NCI-H2171 (cell line): ENCODE data around the gene GRM3.

Experiments used
- DNase-seq: peaks from one replicate; lab custom pipeline; 2025; lab: John Stamatoyannopoulos, UW

GRM3 gene

DNA sequence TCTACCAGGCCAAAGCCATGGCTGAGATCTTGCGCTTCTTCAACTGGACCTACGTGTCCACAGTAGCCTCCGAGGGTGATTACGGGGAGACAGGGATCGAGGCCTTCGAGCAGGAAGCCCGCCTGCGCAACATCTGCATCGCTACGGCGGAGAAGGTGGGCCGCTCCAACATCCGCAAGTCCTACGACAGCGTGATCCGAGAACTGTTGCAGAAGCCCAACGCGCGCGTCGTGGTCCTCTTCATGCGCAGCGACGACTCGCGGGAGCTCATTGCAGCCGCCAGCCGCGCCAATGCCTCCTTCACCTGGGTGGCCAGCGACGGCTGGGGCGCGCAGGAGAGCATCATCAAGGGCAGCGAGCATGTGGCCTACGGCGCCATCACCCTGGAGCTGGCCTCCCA is 142.7 kb downstream of the GRM3 start:
- no peak for DNase-seq

DNA sequence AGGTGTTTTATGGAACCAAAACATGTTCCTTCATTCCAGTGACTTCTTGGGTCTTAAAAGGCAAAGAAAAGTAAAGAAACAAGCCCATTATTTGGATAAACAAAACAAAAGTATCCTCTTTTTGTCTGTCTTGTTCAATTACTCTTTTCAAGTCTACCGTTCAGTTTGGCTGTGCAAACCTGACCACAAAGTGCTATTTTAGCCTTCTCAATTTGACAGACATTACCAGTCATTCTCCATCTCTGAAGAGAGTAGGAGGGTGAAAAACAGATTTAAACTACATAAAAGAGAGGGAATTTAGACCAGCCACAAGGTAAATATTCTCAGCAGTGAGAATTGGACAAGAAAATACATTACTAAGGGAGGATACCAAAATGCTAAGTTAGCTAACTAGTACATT is 145.2 kb downstream of the GRM3 start:
- DNase-seq, result no peak

DNA sequence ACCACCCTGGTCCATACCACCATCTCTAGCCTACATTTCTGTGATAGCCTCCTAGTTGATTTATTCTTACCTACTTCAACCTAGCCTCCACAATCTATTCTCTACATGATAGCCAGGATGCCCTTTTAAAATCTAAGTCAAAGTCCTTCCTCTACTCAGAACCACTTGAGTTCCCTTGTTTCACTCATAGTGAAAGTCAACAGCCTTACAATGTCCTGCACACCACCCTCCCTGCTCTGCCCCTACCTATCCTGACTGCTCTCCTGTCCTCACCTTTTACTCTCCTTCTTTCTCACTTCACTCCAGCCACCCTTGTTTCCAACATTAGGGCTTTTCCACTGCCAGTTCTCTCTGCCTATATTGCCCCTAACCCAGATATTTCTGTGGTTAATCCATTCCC is 146.7 kb downstream of the GRM3 start:
- DNase-seq, result no peak

DNA sequence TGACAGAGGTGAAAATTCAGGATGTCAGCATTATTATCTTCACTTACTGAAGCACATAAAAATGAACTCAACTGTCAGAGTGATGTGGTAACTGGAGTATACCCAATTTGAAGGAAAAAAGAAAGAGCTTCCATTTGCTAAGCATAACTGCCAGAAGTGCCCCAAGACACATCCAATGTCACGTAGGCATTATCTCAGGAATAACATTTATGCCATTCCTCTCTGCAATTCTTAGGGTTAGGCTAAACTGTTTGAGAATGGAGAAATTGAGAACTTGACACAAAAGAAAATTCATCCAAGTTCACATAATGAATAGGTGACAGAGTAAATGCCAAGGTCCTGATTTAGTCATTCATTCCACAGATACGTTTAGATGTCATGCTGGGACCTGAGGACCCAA is 148.6 kb downstream of the GRM3 start:
- no peak for DNase-seq

DNA sequence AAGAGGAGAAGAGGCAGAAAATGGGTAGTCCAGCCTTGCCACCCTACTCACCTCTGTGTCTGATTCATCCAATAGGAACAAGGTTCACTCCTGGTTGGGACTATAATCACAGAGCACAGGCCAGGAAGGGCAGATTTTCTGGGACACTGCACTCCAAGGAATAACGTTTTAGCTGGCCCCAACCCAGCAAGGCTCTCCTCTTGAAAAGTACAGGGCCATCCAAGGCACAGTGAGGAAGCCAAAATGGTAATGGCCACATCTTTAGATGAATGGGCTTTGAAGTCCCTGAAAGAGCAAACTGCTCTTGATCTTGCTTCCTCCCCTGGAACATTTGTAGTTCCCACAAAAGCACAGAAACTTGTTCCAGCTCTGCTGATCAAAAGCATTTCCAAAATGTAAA is 149.4 kb downstream of the GRM3 start:
- no peak for DNase-seq

DNA sequence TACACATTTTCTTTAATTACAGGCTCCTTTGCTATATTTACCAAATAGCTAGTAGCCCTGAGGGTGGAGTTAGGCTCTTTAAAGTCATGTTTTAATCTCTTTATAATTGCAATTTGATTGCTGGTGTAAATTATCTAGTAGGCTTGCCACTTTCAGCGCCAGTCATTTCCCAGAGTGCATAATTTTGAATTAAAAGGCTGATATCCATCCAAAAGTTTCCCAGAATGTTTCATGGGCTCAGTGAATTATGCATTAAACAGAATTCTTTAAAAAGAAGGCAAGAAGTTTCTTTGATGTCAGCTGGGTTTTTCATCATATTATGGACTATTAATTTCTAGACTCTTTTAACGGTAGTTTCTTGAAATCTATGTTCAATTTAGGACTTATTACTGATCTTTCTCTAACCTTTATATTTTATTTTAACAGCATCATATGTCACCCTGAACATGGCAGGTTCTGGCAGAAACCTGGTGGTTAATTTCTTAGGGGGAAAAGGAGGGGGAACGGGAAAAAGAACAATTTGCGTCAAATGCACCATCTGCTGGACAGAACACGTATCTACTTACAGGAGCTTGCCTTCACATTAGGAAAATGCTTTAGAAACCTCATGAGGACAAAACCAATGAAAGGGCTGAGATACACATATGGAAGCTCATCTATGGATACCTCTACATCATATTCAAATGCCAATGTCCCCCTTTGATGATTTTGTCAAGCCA is 171.1 kb downstream of the GRM3 start:
- DNase-seq, result no peak

DNA sequence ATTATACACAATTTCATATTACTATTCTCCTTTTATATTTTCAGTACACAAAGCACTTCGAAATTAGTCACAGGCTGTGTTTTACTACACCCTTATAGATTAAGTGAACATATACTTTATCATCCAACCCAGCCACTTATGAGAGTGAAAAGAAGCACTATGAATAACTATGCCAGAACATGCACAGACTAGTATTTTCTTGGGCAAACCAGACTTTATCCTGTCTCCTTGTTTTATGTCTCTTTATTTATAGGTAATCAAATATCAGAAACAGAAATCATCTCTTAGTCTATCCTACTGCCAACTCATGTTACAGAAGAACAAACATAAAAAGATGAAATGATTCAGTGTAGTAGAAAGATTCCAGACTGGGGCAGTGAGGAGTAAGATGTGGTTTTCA is 171.8 kb downstream of the GRM3 start:
- no peak for DNase-seq

DNA sequence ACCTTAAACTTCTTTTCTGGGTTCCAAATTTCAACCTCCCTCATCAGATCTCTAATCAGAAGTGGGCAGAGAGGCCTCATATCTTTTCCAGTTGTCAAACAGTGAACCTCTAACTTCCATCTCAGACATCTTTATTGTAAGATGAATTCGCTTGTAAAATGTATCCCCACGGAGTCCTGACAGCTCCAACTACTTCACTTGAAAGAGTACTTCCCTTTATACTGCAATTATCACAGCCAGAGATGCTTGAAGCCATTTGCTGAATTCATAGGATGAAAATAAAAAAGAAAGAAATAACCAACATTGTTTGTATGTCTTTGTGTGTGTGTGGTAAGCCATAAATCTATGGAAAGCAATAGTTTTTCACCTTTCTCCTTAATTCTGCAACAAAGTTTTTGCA is 175.2 kb downstream of the GRM3 start:
- no peak for DNase-seq

DNA sequence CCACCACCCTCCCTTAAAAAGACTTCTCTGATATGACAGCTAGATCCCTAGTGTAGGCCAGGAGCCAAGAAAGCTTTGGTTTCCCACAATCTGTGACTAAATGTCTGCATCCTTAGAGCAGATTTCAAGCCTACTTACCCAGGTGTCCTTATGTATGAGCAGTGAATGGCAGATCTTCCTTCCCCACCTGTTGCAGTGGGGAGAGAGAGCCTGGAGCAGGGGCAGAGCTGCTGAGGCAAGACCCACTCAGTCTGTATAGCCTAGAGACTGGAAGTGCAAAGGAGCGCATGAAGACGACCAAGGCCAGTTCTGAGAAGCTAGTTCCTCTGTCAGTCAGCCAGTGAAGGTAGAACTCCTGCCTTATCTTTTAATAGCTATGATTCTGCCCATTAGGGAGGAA is 180.1 kb downstream of the GRM3 start:
- DNase-seq, result no peak

DNA sequence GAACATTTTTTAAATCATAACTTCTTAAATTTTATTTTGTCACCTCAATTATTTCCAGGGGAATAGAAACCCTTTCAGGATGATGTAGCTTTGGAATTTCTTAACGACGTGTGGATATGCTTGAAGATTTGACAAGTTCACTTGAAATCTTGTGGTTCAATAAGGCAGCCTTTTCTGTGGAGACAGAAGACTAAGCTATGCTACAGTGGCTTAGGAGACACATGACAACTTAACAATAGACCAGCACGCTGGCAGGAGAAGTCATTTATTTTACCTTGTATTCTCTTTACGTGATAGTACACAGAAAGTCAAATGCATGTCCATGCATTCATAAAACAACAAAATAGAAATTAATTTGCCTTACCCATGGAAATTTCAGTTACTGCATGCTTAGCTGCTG is 181.6 kb downstream of the GRM3 start:
- no peak for DNase-seq

DNA sequence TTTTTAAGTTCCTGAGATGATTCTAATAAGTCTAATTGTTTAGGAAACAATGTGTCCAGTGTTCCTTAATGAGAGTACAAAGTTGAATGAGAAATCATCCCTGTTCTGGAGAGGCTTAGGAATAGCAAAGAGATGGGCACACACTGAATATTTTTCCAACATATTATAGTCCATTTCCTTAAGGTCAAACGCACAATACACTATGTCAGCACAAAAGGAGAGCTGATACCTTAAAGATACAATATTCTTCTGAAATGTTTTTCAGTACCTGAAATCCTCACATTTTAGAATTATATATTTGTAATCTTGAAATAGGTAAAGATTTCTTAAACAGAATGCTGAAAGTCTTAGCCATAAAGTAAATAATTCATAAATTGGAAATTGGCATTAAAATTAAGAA is 183.2 kb downstream of the GRM3 start:
- no peak for DNase-seq

DNA sequence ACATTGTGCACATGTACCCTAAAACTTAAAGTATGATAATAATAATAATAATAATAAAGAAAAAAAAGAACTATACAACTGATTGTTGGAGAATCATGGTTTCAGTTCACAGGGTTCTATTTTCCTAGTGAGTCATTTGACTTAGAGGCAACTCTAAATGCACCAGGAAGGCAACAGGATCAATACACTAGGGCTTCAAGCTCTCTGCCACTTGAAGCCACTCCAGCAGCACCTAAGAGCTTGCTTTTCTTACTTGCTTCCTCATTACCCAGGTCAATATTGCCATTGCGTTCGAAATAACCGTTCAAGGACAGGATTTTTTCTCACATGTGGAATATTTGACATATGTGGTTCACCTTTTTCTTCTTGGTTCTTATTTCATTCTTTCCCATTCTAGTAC is 189.7 kb downstream of the GRM3 start:
- DNase-seq, result no peak

DNA sequence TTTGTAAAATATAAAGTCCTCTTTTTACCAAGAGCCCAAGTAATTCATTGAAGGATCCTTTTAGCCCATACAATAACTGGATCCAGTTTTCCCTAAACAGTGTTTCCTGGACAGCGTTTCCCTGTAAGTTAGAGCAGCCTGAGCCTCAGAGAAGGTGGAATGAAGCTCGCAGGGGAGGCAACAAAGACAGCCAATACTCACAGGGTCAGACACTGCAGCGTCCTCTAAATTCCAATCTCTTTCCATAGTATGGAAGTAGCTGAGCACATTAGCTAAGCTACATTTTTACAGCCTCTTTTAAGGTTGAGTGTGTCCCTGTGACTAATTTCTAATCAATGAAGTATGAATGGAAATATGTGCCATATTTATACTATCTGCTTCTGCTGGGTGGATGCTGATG is 193.5 kb downstream of the GRM3 start:
- DNase-seq, result no peak

DNA sequence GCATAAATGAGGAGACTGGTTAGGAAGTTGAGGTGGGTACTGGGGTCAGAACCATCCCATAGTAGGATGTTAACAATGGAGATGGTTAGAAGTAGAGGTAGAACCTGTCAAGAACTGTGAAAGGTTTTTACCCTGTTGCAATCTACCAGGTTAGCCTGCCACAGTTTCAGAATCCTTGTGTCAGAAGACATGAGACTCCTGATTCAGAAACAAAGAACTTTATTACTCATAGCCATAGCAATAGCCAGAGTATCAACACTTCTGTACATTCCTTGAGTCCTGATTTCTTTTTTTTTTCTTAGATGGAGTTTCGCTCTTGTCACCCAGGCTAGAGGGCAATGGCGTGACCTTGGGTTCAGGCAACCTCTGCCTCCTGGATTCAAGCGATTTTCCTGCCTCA is 200.9 kb downstream of the GRM3 start:
- no peak for DNase-seq

DNA sequence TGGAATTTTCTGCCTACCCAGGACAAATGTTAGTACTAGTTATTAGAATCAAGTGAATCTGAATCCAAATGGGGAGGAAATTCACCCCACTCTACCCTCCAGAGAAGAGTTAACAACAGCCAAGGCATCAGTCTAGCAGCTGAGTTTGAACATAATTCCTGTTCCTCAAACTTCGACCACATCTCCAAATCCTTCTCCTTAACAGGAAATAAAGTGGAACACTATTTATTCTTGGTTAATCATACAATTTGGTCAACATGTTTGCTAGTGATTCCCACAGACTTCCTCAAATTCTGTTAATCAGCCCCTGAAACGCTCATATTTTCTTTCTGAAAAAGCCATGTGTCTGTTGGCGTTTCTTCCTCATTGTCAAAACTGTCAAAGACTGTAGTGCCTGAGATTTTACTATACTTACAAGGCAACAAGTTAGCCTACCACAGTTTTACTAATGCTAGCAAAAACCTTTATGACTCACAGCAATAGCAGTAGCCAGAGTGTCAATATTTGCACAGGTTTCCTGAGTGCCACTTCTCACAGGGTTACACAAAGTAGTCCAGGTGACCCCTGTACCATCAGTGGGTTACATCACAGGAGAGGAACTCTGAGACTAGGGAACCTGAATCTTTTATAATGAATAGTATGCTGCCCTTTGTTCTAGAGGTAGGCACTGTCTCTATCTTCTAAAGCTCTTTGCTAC is 202.9 kb downstream of the GRM3 start:
- no peak for DNase-seq

DNA sequence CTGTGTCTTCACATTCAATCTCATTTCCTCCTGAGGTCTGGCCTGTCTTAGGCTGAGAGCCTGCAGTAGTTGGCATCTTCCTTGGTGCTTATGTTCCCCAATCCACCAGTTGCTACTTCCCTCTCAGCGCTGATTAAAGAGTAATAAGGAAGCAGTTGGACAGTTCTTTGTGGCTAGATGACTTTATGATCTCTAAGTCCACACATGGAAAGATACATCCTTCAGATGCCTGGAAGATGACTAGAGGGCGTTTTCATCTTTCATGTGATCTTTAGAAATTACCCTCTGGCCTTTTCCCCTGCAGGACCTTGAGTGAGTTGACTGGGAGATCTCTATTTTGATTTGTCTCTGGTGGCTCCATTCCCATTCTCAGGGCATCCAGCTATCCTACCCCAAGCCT is 204.5 kb downstream of the GRM3 start:
- no peak for DNase-seq

DNA sequence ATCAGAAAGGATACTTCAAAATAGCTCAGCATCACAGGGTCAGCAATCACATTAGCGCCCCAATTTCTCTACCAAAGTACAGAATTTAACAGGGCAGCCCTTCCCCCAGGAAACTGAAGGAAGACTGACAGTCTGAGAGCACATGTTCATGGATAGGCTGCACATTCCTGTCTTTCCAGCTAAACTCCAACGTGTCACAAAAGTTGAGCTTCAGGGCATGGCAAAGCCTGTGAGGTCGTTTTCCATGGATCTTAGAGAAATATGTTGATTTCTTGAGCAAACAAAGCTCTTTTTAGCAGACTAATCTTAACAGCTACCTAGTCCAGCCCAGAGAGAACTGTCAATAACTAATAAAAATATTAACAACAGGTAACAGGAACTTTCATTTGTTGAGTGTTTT is 207.9 kb downstream of the GRM3 start:
- DNase-seq, result no peak

DNA sequence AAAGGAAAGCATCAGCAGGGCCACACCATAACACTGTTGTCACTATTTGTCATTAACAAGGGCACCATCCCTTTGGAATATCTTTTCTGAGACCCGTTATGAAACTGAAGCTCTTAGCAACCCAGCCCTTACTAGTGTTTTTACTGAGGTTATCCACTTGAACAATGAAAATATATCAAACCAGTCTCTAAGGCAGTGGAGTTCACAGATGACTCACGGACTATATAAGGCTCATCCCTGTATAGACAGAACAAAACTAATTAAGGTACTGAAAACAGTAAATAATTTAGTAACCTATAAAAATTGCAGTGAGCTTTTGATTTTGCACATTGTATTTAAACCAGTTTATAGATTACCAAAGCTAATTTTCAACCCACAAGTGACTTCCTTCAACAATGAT is 219.7 kb downstream of the GRM3 start:
- DNase-seq, result no peak

DNA sequence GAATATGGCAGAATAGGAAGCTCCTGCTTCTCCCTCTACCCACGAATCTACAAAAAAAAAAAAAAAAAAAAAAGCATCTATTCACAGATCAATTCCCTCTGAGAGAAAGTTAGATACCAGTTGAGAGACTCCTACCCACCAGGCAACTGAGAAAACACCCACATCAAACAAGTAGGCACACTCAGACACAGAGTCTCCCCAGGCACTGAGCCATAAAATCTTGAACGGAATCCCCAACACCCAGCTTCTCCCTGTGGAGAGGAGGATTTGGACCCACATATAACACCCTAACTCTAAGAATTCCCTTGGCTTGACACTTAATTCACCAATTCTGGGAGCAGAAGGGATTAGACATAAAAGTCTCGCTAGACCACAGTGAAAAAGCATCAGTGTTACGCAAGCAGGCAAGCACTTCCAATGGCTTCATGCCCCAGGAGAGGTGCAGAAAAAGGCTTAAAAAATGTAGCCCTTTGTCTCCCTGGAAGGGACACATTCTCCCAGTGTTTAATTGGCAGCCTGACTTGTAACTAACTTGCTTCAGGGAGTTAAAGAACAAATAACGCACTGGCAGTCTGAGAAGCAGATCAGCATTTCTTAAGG is 223.6 kb downstream of the GRM3 start:
- DNase-seq, result no peak

DNA sequence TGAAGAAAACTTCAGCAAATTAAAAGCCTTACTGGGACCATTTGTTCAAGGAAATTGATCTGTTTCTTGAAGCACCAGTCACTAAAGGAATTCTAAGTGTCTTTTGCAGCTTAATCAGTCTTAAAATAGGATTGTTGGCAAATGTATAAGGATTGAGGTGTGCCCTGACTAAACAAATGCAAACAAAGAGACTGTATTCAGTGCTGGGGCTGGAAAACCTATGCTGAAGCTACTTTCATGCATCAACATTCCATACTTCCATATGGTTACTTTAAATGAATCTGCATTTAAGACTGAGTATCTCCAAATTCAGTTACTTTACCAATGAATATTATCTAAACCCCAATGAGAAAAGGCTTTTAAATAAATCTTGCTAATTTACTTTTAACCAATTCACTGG is 232.4 kb downstream of the GRM3 start:
- DNase-seq, result no peak

DNA sequence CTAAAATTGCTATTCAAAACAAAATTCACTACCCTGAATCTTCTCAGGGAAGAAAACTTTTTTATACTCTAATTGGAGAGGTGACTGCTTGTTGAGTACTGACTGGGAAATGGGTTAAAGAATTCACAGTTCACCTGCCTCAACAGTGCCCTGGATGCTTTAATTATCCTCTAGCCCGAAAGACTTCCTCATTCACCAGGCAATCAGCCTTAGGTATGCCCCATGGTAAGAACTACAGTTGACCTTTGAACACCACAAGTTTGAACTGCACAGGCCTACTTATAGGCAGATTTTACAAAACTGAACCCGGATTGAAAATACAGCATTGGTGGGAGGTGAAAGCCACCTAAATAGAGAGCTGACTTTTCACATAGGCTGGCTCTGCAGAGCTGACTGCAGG is 240.4 kb downstream of the GRM3 start:
- no peak for DNase-seq

DNA sequence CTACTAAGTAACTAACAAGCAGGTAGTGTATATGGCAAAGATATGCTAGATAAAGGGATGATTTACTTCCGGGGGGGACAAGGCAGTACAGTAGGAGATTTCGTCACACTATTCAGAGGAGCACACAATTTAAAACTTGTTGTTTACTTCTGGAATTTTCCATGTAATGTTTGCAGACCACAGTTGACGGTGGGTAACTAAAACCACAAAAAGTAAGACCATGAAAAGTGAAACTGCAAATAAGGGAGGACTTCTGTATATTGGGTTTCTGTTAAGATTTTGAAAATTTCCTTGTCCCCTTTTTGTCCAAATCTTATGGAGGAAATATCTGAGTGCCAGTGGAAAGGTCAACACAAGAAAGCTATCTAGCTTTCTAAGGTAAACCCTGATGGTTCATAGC is 245.8 kb downstream of the GRM3 start:
- no peak for DNase-seq

DNA sequence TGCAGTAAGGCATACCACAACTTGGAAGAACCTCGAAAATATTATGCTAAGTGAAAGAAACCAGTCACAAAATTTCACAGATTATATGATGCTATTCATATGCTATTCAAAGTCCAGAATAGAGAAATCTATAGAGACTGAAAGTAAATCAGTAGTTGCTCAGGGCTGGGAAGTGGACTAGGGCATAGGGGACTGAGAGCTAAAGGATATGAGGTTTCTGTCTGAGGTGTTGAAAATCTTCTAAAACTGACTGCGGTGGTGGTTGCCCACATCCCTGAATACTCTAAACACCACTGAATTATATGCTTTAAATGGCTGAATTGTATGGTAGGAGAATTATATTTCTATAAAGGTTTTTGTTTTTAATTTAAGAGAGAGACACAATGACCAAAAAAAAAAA is 254.5 kb downstream of the GRM3 start:
- no peak for DNase-seq

DNA sequence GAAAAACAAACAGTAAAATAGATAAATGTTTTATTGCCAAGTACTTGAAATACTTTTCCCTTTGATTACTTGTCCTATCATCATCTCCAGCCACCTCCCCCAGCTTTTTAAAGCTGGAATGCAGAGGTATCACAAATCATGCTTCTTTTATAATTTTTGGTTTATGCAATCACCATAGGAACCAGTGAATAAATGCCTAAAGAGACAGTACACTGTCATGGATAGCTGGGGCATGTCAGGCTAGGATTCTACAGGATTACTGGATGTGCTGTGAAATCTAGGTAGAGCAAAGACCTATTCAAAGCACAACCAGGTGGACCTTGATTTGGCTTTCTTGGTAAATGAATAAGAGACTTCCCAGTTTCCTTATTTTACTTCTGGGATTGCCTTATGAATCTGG is 257.2 kb downstream of the GRM3 start:
- no peak for DNase-seq
